Mucosa of gallbladder (tissue), 1 donor: ENCODE measurements around the gene VDR. TPM values are rescaled to one million over a fixed set of nuclear protein-coding genes. Genes with fewer than 3 reads are reported as not detected.
A peak's percentile ranks its signal among the peaks of the same experiment; 100 is the strongest.

Experiments used
- DNase-seq: peaks from one replicate; pipeline ENCODE4 v3.0.0-alpha.2; 2020; ENCODE audit warnings: low spot score
- total RNA-seq: library from RNA; stranded (reverse); gene quantifications from one replicate; pipeline ENCODE4 v1.2.1, GENCODE V29; 2021
- donor health status: DM: no; HTN: no; CAD: no.

VDR gene
- total RNA-seq, 1 donor from 2014 or later: 33.8 TPM

DNA sequence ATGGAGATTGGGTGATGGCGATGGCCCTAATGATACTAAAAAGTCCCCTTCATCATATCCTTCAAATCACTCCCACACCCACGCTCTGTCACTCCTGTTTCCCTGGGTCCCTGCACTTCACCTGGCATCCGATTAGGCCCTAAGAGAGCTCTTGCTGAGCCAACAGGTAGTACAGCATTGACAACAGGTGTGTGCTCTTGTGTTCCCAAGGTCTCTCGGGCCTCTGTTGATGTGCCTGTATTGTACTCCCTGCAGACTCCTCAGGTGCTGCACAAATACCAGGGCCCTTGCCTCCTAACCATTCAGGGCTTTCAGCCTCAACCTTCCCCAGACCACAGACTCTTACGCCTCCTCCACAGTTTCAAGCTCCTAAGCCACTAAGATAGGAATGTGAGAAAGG is 25.8 kb upstream of the VDR start:
- DNase-seq: no peak

GRCh38 chr12:47927346-47927745 is 22.6 kb upstream of the VDR start:
- DNase-seq: no peak

DNA sequence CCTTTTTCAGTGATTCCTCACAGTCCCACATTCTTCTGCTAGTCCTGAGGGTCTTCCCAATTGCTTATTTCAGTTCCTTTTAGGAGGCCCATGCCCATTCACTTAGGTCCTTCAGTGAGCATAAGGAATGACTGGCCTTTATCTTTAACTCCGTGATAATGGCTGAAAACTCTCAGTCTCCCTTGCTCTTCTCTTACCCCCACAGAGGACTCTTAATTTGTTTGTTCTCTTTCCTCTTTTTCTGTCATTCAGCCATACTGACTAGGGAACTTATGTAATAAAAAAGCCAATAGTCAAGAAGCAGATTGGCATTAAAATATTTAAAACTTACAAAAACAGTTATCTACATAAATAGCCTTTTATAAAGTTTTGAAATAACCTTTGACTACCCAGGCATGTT is 17.1 kb upstream of the VDR start:
- DNase-seq: no peak

DNA sequence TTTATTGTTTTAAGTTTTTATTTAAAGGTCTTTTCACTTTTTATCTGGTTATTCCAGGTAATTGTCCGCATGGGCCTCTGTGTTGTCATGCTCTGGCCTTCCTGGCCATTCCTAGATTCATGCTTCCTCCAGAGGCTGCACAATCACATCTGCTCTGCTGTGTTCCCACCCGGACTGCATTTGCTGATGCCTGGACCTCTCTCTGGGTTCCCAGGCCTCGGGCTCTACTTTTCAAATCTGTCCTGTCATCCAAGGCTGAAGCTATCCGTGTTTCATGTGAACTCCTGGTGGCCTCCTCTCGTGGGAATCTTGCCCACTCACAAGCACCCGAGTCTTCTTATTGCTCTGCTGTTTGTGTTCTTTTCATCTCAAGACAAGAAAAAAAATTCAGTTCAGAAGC is 16.1 kb upstream of the VDR start:
- no peak for DNase-seq

DNA sequence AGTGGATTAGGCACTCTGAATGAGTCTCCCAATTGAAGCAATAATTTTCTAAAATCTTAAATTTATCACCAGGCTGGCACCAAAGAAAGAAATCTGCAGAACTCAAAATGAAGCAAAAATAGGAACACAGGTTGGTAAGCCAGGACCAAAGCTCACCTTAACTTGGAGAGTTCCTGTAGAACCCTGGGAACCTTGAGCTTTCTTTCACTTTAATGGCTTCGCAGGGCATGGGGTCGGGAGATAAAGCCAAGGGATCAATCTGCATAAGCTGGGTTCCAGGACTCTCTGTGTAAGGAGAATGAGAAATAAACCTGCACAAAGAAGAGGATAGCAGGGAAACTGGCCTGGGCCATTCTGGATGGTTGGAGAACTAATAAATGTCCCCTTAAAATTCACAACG is 8.3 kb upstream of the VDR start:
- DNase-seq: no peak

DNA sequence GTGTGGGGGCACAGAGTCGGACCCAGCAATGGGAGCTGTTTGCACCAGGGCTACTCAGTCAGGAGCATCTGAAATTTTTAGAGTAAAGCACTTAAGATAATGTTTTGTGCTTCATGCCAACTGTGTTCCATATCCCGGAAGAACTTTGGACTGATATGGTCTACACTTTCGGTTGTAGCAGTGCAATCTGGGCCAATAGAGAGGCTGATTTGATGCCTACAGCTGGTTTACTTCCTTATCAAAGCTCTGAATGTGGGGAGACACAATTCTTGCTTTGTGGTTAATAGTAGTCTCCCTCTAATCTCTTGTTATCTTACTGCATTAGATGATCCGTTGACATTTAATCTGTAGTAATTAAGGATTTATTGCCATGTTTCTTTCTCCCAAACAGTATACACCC is 7.8 kb upstream of the VDR start:
- no peak for DNase-seq

DNA sequence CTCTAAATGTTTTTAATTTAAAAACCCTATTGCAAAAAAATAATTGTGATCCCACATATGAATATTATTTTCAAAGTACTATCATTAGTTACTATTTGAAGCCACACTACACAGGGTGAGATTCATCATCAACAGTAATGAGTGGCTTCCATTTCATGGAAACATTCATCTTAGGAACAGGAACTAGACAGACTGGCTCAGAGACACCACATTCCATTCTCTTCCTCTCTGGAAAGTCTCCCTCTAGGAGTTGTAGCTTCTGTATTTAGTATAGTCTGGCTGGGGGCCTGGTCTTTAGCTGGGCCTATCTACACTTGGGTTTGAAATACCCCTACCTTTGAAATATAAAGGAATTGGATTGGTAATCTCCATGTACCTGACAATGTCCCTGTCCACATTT is 6.2 kb upstream of the VDR start:
- no peak for DNase-seq

- DNase-seq: no peak
These were observed 5.7 kb upstream of the VDR start for GRCh38 chr12:47910486-47910885.

- DNase-seq: no peak
These were observed 5.2 kb upstream of the VDR start for GRCh38 chr12:47909839-47910465.

- DNase-seq: no peak
These were observed 3.9 kb upstream of the VDR start for GRCh38 chr12:47908738-47909137.

DNA sequence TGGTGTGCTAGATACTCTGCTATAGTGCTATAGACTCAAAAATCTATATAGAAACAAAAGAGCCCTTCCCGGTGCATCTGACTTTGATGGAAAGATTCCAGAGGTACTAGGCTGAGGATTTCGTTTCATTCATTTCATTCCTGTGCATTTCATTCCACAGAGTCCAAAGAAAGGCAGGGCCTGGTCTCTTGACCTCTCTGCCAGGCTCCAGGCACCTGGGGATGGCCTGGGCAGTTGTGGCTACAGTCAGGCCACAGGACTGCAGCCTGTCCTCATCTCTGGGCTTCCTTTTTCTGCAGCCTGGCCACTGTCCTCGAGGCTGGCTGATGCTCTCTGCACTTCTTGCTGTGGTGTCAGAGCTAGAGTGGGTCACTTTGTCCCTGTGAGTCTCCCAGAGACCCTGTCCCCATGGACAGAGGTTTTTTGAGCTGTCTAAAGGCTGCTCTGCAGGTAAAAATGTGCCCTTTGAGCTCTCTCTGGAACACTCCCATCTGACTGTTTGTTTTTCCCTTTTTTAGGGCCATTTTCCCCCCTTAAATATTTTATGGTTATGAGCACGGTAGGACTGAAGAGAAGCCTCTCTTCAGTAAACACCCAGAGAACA is 3.2 kb upstream of the VDR start:
- DNase-seq: no peak

DNA sequence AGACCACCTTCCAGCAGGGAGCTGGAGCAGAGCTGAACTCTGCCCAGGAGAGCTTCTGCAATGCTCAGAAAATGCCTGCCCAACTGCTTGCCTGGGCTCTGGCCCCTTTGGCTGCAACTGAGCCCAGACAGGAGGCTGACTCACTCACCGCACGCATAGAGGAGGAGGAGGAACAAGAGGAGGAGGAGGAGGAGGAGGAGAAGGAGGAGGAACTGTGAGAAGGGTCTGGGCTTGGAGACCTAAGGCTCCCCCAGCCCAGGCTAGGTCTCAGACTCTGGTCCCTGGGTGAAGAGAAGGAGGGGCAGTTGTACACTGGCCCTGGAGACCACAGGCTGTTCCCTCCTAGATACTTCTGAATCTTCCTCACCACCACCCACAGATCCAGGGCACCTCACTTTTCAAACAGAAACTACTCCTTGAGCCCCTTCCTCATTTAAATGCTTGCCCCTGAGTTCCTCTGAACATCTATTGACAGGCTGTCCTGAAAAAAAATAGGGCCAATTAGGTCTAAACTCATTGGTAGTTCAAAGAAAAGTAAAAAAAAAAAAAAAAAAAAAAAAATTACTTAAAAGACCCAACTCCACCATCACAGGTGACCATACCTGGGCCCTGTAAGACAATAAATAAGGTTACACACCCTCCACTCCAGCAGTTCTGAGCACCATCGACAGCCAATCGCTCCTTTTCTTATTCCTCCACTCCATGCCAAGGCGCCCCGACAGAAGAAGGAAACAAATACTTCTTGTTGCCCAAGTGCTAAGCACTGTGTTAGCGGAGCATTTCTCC is 674 bp downstream of the VDR start:
- DNase-seq: peak; percentile 62

- DNase-seq: peak; percentile 39
These were observed 1.6 kb downstream of the VDR start for GRCh38 chr12:47903151-47903611.

DNA sequence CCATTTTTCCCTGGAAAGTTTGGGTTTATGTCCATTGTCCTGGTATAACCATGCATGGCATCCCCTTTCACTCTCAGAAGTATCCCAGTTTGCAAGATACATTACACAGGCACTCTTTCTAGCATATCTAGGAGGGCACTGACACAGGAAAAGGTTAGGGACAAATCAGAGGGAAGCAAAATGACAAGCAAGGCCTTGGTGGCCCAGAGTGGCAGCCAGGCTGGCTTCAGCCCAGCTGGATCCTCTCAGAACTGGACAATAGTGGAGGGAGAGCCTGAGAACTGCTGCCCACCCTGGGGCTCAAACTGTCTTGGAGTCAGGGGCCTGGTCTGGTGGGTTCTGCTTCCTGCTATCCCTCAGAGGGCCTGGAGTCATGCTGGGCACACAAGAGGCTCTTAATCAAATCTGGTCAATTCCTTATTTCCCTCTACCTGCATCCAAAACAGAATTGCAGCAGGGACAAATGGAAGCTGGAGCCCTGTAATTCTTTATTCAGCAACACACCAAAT is 2.6 kb downstream of the VDR start:
- DNase-seq: no peak

- no peak for DNase-seq
These were observed 3.1 kb downstream of the VDR start for GRCh38 chr12:47901718-47902093.

- no peak for DNase-seq
These were observed 3.6 kb downstream of the VDR start for GRCh38 chr12:47901063-47901717.

GRCh38 chr12:47900131-47901062 is 4.4 kb downstream of the VDR start:
- DNase-seq: no peak

DNA sequence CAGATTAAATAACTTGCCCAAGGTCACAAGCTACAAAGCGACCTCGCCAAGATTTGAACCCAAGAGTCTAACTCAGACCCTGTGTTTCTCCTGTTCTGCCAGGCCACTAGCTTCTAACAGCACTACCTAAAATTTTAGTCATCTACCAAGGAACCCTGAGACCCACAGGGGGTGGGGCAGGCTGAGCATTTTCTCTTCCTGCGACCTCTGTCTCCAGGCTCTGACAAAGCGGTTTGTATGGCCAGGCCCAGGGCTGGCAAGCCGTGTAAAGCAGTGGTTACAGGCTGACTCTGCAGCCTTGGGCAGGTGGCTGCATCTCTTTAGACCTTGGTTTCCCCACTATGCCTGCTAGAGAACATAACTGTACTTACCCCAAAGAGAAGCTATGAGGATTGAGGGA is 5.3 kb downstream of the VDR start:
- DNase-seq: no peak

- DNase-seq: peak; percentile 83
These were observed 8.2 kb downstream of the VDR start for GRCh38 chr12:47896633-47897032.

GRCh38 chr12:47896022-47896421 is 8.8 kb downstream of the VDR start:
- no peak for DNase-seq

- DNase-seq: no peak
These were observed 10.1 kb downstream of the VDR start for GRCh38 chr12:47894652-47895051.
